Transverse colon (tissue), 4 donors: ENCODE results near the gene IL20RA.

Experiments
- EP300 ChIP-seq: sonication (generic); formaldehyde crosslinking; IDR thresholded peaks from one replicate; pipeline ENCODE4 v1.6.1; 2017; ENCODE audit warnings: antibody characterized with exemption, low read depth
- POLR2A ChIP-seq: fragments of 450-650 bp; IDR thresholded peaks from one replicate; pipeline ENCODE4 v1.6.1; 2016; ENCODE audit warnings: antibody characterized with exemption, mild to moderate bottlenecking, moderate library complexity
- POLR2AphosphoS5 ChIP-seq, 3 donors: sonication (generic); formaldehyde crosslinking; IDR thresholded peaks; one replicate each; pipeline ENCODE4 v1.6.1; 2016; ENCODE audit warnings: antibody characterized with exemption in 3 of 3
- TF ChIP-seq, protein P1 (sequence below), 5 experiments: fragments of 200-600 bp in 3 of 5; fragments of 450-650 bp in 2 of 5; sonication (generic) in 3 of 5; IDR thresholded peaks; 1 replicate in 2 of 5; 2 replicates in 3 of 5; pipeline ENCODE4 v1.5.1; 2016 to 2017; ENCODE audit warnings: antibody characterized with exemption in 5 of 5, inconsistent platforms in 3 of 5, mild to moderate bottlenecking in 2 of 5, moderate library complexity in 1 of 5

DNA sequence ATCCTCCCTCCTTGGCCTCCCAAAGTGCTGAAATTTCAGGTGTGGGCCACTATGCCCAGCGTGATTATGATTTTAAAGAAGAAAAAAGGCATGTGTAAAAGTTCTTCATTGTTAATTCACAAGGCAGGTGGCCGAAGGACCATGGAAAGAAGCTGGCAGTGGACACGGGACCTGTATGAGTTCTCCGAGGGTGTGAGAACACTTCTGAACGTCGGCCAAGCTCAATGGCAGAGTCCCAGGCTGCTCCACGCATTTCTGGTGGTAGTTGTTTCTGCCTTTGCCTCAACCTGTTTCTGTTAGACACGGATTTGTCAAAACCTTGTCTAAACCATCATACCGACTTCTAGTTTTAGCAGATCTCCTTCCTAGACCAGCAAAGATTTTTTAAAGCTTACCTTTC is 36.6 kb downstream of the IL20RA start:
- TF ChIP-seq EP300 (no peak), POLR2A (no peak), POLR2AphosphoS5 (IDR thresholded peaks at IDR 0.05) (no peak)
- TF ChIP-seq, protein P1, sequence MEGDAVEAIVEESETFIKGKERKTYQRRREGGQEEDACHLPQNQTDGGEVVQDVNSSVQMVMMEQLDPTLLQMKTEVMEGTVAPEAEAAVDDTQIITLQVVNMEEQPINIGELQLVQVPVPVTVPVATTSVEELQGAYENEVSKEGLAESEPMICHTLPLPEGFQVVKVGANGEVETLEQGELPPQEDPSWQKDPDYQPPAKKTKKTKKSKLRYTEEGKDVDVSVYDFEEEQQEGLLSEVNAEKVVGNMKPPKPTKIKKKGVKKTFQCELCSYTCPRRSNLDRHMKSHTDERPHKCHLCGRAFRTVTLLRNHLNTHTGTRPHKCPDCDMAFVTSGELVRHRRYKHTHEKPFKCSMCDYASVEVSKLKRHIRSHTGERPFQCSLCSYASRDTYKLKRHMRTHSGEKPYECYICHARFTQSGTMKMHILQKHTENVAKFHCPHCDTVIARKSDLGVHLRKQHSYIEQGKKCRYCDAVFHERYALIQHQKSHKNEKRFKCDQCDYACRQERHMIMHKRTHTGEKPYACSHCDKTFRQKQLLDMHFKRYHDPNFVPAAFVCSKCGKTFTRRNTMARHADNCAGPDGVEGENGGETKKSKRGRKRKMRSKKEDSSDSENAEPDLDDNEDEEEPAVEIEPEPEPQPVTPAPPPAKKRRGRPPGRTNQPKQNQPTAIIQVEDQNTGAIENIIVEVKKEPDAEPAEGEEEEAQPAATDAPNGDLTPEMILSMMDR (IDR thresholded peaks at IDR 0.05) = no peak
